GM21786 (cell line): ENCODE results near the gene HK1.

Source experiments
- ATAC-seq: cut with Tn5 transposase; IDR thresholded peaks from one replicate; pipeline ENCODE4 v1.9.1; 2021; ENCODE audit not compliant: unreplicated experiment

The HK1 gene

GRCh38 chr10:69345402-69345801, 67.1 kb downstream of the HK1 start:
- no peak for ATAC-seq

- no peak for ATAC-seq
Observed at GRCh38 chr10:69345890-69346474, 67.7 kb downstream of the HK1 start.

DNA sequence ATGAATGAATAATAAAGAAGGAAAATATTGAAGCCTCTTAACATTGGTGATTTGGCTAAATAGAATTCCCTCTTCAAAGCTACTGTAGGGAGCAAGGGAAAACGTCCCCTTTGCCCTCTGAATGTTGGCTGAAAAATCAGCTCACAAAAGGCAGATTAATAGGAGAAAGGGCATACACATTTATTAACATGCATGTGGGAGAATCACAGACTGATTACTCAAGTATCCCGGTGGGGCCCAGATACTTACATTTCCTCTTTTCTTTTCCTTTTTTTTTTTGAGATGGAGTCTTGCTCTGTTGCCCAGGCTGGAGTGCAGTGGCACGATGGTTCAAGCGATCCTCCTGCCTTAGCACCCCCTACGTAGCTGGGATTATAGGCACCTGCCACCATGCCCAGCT, 68.5 kb downstream of the HK1 start:
- ATAC-seq: no peak

- ATAC-seq: no peak
Observed at GRCh38 chr10:69348816-69349541, 70.7 kb downstream of the HK1 start.

GRCh38 chr10:69349542-69349888, 71.2 kb downstream of the HK1 start:
- ATAC-seq: no peak

- ATAC-seq: no peak
Observed at GRCh38 chr10:69351589-69351988, 73.3 kb downstream of the HK1 start.

- no peak for ATAC-seq
Observed at GRCh38 chr10:69352569-69353264, 74.4 kb downstream of the HK1 start.

DNA sequence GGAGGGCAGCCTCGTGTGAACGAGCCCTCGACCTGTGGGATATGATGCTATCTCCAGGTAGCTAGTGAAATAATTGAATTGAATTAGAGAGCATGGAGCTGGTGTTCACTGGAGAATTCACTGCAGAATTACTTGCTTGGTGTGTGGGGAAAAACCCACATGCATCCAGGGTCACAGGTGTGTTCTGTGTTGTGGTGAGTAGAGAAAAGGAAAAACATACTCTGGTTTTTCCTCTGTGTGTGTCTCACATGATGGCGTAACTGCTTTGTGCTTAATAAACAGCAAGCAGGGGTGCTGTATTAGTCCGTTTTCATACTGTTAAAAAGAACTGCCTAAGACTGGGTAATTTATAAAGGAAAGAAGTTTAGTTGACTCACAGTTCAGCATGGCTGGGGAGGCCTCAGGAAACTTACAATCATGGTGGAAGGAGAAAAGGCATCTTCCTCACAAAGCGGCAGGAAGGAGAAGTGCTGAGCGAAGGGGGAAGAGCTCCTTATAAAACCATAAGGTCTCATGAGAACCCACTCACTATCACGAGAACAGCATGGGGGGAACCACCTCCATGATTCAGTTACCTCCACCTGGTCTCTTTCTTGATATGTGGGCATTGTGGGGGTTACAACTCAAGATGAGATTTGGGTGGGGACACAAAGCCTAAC, 75.8 kb downstream of the HK1 start:
- ATAC-seq: no peak

DNA sequence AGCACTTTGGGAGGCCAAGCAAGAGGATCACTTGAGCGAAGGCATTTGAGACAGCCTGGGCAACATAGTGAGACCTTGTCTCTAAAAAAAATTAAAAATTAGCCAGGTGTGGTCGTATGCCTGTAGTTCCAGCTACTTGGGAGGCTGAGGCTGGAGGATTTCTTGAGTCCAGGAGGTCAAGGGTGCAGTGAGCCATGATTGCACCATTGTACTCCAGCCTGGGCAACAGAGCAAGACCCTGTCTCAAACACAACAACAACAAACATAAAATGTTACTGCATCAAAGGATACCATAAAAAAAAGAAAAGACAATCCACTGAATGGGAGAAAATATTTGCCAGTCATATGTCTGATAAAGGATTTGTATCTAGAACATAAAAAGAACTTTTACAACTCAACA, 77.9 kb downstream of the HK1 start:
- no peak for ATAC-seq

- ATAC-seq: no peak
Observed at GRCh38 chr10:69358148-69358795, 80.0 kb downstream of the HK1 start.

DNA sequence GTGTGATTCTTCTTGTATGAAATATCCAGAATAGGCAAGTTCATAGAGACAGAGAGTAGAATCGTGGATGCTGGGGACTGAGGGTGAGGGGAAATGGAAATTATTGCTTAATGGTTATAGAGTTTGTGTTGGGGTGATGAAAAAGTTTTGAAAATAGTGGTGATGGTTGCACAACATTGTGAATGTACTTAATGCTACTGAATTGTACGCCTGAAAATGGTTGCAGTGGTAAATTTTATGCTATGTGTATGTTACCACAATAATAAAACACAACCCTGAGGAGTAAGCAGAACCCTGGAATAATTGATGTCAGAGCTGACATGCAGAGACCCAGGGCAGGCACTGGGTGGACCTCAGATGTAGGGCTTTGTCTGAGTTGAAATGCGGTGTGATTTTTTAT, 80.9 kb downstream of the HK1 start:
- no peak for ATAC-seq

DNA sequence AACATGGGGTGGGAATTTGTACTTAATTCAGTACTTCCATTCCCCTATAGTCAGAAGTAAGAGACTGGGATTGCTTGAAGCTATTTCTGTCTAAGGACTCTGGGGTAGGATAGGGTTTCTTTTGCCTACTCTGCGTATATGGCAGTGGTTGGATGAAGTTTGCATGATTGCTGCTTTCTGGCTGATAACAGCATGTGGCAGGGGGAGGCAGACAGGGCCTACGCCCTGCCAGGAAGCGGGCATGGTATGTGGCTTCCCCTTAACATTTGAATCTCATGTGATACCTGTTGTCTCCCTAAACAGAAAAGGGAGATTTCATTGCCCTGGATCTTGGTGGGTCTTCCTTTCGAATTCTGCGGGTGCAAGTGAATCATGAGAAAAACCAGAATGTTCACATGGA, 81.3 kb downstream of the HK1 start:
- no peak for ATAC-seq

GRCh38 chr10:69360485-69361302, 82.4 kb downstream of the HK1 start:
- no peak for ATAC-seq

DNA sequence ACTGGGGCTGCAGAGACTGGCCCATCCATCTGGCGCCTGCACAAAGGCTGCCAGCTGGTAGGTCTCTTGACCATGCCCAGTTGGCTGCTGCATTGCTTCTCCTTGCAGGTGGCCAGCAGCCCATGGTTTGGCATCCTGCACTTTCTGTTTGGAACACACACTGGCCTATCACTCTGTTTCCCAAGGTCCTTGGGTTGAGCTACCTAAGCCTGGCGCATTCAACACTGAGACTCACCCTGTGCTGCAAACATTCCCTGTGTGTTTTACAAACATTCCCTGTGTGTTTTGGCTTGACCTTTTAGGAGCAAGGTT, 83.0 kb downstream of the HK1 start:
- ATAC-seq: no peak

DNA sequence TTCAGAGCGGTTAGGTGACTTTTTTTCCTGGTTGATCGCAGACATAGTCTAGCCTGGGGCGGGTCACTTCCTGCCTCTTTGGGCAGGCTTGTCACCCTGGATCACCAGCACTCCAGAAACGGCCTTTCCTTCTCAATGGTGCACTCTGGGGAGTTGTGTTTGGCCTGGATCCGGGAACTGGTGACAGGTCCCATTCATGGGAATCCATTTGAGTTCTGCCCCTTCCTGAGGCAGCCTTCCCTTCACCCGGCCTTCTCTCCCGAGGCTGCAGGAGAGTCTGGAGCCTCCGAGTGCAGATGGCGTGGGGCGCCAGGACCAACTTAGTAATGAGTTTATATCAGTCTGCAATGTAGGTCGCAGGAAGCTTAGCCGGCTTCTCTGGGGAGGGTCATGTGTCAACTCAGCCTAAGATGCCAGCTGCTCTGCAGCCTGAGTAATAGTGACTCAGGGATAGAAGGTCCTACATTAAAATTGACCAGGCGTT, 84.2 kb downstream of the HK1 start:
- ATAC-seq: no peak

DNA sequence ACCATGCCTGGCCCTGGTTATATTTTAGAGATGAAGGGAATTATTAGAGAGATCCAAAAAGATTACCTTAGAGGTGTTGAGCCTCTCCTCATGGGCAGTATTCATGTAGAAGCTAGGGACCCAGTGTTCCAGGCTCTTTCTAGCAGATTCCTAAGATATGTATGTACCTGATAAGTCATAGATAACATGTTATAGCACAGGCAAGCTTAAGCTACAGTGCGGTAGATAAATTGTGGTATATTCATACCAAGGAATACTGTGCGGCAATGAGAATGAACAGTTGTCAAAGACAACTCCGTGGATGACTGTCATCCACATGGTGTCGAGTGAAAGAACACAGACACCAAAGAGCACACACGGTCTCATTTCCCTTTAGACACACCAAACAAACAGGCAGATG, 85.4 kb downstream of the HK1 start:
- no peak for ATAC-seq

DNA sequence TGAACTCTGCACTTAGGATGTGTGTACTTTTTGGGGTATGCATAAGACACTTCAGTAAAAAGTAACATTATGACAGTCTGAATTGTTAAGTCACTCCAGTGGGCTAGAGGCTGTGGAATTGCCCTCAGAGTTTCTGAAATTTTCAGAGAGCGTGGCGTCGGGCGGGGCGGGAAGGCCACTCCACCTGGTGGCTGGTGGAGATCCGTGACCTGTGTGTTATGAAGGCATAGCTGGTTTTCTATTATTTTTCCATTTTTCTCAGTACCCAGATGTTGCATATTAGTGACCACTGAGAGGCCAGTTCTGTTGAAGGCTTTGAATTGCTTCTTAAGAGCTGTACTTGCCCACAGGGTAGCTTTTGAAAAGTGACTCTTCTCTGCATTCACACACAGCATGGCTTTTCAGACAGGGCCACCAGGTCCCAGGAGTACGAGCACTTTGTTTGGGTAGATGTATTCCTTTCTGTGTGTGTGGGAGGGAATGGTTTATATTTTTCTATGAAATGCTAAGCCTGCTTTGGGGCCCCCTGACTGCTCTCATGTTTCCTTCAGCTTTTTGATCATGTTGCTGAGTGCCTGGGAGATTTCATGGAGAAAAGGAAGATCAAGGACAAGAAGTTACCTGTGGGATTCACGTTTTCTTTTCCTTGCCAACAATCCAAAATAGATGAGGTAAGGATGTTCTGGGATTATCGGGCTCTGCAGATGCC, 86.1 kb downstream of the HK1 start:
- no peak for ATAC-seq

DNA sequence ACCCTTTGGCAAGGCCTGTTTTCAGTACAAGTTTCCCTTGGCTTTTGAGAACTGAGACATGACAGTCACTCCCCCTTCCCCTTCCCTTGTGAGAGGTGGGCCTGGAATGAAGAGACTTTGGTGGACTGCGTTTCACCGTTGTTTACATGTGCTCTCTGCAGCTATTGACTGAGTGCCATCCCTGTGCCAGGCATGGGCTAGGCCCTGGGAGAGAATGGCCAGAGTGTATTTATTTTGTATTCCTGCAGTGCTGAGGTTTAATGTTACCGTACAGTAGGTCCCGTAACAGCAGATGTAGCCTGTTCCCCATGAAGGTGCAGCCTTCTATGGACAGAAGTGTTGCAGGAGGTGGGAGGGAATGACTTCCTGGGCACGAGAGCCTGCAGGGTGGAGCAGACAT, 88.4 kb downstream of the HK1 start:
- no peak for ATAC-seq

GRCh38 chr10:69367469-69367868, 89.2 kb downstream of the HK1 start:
- no peak for ATAC-seq
